HG02970 (cell line): Measurements from ENCODE around the gene DSEL.

ENCODE experiments used
- ATAC-seq: cut with Tn5 transposase; IDR thresholded peaks from one replicate; pipeline ENCODE4 v1.9.1; 2021; ENCODE audit warnings: mild to moderate bottlenecking, moderate library complexity, moderate number of reproducible peaks; ENCODE audit not compliant: unreplicated experiment, low FRiP score

DSEL gene

GRCh38 chr18:67516539-67517443 lies at the start of gene DSEL:
DSEL (minus strand) TSS chr18:67516720; CDS start chr18:67514608, 2,112 bp downstream.
- ATAC-seq, result peak; percentile 100

GRCh38 chr18:67553437-67553836 lies 36.9 kb upstream of the DSEL start:
- ATAC-seq, result no peak

- no peak for ATAC-seq
Observed at GRCh38 chr18:67550872-67551520, 34.5 kb upstream of the DSEL start.

- ATAC-seq, result no peak
Observed at GRCh38 chr18:67549946-67550345, 33.4 kb upstream of the DSEL start.

- no peak for ATAC-seq
Observed at GRCh38 chr18:67545681-67546080, 29.2 kb upstream of the DSEL start.

GRCh38 chr18:67540559-67540958 lies 24.0 kb upstream of the DSEL start:
- no peak for ATAC-seq

- ATAC-seq, result no peak
Observed at GRCh38 chr18:67531929-67532328, 15.4 kb upstream of the DSEL start.

- no peak for ATAC-seq
Observed at GRCh38 chr18:67525328-67526099, 9.0 kb upstream of the DSEL start.

- no peak for ATAC-seq
Observed at GRCh38 chr18:67520351-67520921, 3.9 kb upstream of the DSEL start.

- no peak for ATAC-seq
Observed at GRCh38 chr18:67519592-67519991, 3.1 kb upstream of the DSEL start.

- ATAC-seq, result no peak
Observed at GRCh38 chr18:67518566-67518965, 2.0 kb upstream of the DSEL start.

- no peak for ATAC-seq
Observed at GRCh38 chr18:67517444-67517765, 885 bp upstream of the DSEL start.

GRCh38 chr18:67515942-67516538 lies 480 bp downstream of the DSEL start:
- ATAC-seq, result peak; percentile 11

- no peak for ATAC-seq
Observed at GRCh38 chr18:67514901-67515540, 1.5 kb downstream of the DSEL start.

GRCh38 chr18:67514465-67514864 lies 2.1 kb downstream of the DSEL start:
- no peak for ATAC-seq

- no peak for ATAC-seq
Observed at GRCh38 chr18:67513280-67513679, 3.2 kb downstream of the DSEL start.

GRCh38 chr18:67511840-67512239 lies 4.7 kb downstream of the DSEL start:
- no peak for ATAC-seq

GRCh38 chr18:67510831-67511230 lies 5.7 kb downstream of the DSEL start:
- no peak for ATAC-seq

GRCh38 chr18:67509741-67510391 lies 6.7 kb downstream of the DSEL start:
- no peak for ATAC-seq
